GM23338 (cell line): Measurements from ENCODE around the gene ERCC6L.

Experiments
- CREB1 ChIP-seq: fragments of 250-450 bp; sonication (Bioruptor Pico); IDR thresholded peaks from 2 replicates; pipeline ENCODE4 v1.5.0; 2020; ENCODE audit warnings: low read depth, mild to moderate bottlenecking, moderate library complexity
- EZH2 ChIP-seq: fragments of 200-600 bp; sonication (generic); IDR thresholded peaks from one replicate; pipeline ENCODE4 v1.8.0; 2017; ENCODE audit warnings: antibody characterized with exemption, mild to moderate bottlenecking, low read depth; ENCODE audit not compliant: unreplicated experiment
- EZH2phosphoT487 ChIP-seq: fragments of 200-600 bp; sonication (generic); IDR thresholded peaks from one replicate; pipeline ENCODE4 v1.8.1; 2018; ENCODE audit warnings: antibody characterized with exemption; ENCODE audit not compliant: unreplicated experiment
- JUNB ChIP-seq: IDR thresholded peaks from one replicate; pipeline ENCODE4 v1.6.1; 2016; ENCODE audit warnings: antibody characterized with exemption; ENCODE audit not compliant: unreplicated experiment
- POLR2AphosphoS5 ChIP-seq: IDR thresholded peaks from 2 replicates; pipeline ENCODE4 v1.6.1; 2016; ENCODE audit warnings: antibody characterized with exemption, low read depth
- TF ChIP-seq, protein P1 (sequence below), 2 experiments: fragments of 200-600 bp in 1 of 2; sonication (generic) in 1 of 2; conservative IDR thresholded peaks; 2 replicates each; pipeline versions ENCODE4 v1.5.1 to v1.6.1; 2016 to 2017; ENCODE audit warnings: antibody characterized with exemption in 2 of 2, low read depth in 2 of 2, mild to moderate bottlenecking in 2 of 2, moderate library complexity in 1 of 2
- TF ChIP-seq, protein P2 (sequence below): IDR thresholded peaks from one replicate; pipeline ENCODE4 v1.6.1; 2018; ENCODE audit warnings: antibody characterized with exemption; ENCODE audit not compliant: unreplicated experiment
- TF ChIP-seq, protein P3 (sequence below): IDR thresholded peaks from 2 replicates; pipeline ENCODE4 v1.6.1; 2016; ENCODE audit warnings: antibody characterized with exemption

DNA sequence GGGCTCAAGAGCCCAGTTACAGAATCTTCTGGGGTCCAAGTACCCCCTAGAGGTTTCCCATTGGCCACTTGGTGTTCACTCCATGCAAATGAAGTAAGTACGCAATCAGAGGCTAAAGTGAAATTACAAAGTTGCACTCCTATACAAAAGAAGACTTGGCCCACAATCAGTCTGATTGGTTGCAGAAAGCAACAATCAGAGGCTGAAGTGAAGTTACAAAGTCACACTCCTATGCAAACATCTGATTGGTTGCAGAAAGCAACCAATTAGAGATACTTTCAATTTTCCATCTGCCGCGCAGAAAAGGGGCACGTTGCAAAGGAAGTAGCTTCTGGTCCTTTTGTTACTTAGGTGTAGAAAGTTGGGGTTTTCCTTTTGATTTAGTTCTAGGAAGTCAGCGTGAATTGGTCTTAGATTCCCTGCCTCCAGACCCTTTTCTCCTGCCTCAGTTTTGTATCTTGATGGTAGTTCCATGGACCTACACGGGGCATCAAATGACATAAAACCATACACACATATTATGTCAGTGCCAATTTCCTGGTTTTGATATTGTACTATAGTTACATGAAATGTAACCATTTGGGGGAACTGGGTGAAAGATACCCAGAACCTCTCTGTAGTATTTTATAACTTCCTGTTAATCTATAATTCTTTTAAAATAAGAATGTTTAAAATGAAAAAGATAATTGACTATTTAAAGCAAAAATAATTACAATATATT, 69.7 kb downstream of the ERCC6L start:
- TF ChIP-seq, protein P1, sequence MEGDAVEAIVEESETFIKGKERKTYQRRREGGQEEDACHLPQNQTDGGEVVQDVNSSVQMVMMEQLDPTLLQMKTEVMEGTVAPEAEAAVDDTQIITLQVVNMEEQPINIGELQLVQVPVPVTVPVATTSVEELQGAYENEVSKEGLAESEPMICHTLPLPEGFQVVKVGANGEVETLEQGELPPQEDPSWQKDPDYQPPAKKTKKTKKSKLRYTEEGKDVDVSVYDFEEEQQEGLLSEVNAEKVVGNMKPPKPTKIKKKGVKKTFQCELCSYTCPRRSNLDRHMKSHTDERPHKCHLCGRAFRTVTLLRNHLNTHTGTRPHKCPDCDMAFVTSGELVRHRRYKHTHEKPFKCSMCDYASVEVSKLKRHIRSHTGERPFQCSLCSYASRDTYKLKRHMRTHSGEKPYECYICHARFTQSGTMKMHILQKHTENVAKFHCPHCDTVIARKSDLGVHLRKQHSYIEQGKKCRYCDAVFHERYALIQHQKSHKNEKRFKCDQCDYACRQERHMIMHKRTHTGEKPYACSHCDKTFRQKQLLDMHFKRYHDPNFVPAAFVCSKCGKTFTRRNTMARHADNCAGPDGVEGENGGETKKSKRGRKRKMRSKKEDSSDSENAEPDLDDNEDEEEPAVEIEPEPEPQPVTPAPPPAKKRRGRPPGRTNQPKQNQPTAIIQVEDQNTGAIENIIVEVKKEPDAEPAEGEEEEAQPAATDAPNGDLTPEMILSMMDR (conservative IDR thresholded peaks at IDR 0.05; ENCODE audit: low read depth in 2 of 2), result no peak
- TF ChIP-seq EZH2 (no peak), JUNB (no peak), EZH2phosphoT487 (no peak), POLR2AphosphoS5 (no peak), CREB1 (CRISPR knock-in tag) (no peak)
- TF ChIP-seq, protein P2, sequence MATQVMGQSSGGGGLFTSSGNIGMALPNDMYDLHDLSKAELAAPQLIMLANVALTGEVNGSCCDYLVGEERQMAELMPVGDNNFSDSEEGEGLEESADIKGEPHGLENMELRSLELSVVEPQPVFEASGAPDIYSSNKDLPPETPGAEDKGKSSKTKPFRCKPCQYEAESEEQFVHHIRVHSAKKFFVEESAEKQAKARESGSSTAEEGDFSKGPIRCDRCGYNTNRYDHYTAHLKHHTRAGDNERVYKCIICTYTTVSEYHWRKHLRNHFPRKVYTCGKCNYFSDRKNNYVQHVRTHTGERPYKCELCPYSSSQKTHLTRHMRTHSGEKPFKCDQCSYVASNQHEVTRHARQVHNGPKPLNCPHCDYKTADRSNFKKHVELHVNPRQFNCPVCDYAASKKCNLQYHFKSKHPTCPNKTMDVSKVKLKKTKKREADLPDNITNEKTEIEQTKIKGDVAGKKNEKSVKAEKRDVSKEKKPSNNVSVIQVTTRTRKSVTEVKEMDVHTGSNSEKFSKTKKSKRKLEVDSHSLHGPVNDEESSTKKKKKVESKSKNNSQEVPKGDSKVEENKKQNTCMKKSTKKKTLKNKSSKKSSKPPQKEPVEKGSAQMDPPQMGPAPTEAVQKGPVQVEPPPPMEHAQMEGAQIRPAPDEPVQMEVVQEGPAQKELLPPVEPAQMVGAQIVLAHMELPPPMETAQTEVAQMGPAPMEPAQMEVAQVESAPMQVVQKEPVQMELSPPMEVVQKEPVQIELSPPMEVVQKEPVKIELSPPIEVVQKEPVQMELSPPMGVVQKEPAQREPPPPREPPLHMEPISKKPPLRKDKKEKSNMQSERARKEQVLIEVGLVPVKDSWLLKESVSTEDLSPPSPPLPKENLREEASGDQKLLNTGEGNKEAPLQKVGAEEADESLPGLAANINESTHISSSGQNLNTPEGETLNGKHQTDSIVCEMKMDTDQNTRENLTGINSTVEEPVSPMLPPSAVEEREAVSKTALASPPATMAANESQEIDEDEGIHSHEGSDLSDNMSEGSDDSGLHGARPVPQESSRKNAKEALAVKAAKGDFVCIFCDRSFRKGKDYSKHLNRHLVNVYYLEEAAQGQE, result no peak
- TF ChIP-seq, protein P3, sequence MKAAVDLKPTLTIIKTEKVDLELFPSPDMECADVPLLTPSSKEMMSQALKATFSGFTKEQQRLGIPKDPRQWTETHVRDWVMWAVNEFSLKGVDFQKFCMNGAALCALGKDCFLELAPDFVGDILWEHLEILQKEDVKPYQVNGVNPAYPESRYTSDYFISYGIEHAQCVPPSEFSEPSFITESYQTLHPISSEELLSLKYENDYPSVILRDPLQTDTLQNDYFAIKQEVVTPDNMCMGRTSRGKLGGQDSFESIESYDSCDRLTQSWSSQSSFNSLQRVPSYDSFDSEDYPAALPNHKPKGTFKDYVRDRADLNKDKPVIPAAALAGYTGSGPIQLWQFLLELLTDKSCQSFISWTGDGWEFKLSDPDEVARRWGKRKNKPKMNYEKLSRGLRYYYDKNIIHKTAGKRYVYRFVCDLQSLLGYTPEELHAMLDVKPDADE, result no peak
